Upper lobe of left lung (tissue), 4 donors: ENCODE data around the gene VPS13A.

ENCODE experiments used
- CTCF ChIP-seq, 6 experiments: fragments of 450-650 bp in 4 of 6; fragments of 200-600 bp in 2 of 6; sonication (generic) in 2 of 6; IDR thresholded peaks; one replicate each; pipeline ENCODE4 v1.5.1; 2016 to 2019; ENCODE audit warnings: antibody characterized with exemption in 6 of 6
- EP300 ChIP-seq, 4 donors: sonication (generic); formaldehyde crosslinking; IDR thresholded peaks; one replicate each; pipeline ENCODE4 v1.5.1; 2017; ENCODE audit warnings: antibody characterized with exemption in 4 of 4, control low read depth in 2 of 4
- POLR2A ChIP-seq, 4 donors: fragments of 450-650 bp; IDR thresholded peaks; one replicate each; pipeline ENCODE4 v1.5.1; 2016 to 2017; ENCODE audit warnings: antibody characterized with exemption in 4 of 4, mild to moderate bottlenecking in 2 of 4
- POLR2AphosphoS5 ChIP-seq, 2 donors: sonication (generic); formaldehyde crosslinking; IDR thresholded peaks; one replicate each; pipeline ENCODE4 v1.5.1; 2017; ENCODE audit warnings: antibody characterized with exemption in 2 of 2

GRCh38 chr9:77457916-77458592 lies 280.7 kb downstream of the VPS13A start:
- TF ChIP-seq POLR2AphosphoS5 (IDR thresholded peaks at IDR 0.05) (no peak), CTCF (IDR thresholded peaks at IDR 0.05) (peak; percentile 64 to 77 (median 67)), POLR2A (IDR thresholded peaks at IDR 0.05) (no peak), EP300 (IDR thresholded peaks at IDR 0.05) (no peak)
